ENCODE measurements around the gene ALDH1L2. TPM values are rescaled to one million over a fixed set of nuclear protein-coding genes. Genes with fewer than 3 reads are reported as not detected.

ALDH1L2 gene
- total RNA-seq (2011; cell fraction: chromatin; rRNA removed; ENCODE audit: low replicate concordance) = 16.3 and 35.6 TPM in 2 replicates
- 3.2 and 7.0 TPM in 2 replicates for total RNA-seq (2011; cell fraction: nucleolus; rRNA removed)
- 13.5 and 16.0 TPM in 2 replicates for total RNA-seq (2011; cell fraction: nucleoplasm; rRNA removed)
- 3.8 and 5.1 TPM in 2 replicates for total RNA-seq (2014; rRNA removed)
- 7.3 and 8.0 TPM in 2 replicates for total RNA-seq (2014; rRNA removed; fragmentation: Illumina TruSeq; extraction: Trizol)
- total RNA-seq (2015; rRNA removed; fragmentation: Illumina TruSeq; extraction: Trizol) = 0.60 and 1.1 TPM in 2 replicates
- total RNA-seq (2021) = 9.2 and 9.6 TPM in 2 replicates
- 1.5 and 5.9 TPM in 2 replicates for polyA plus RNA-seq (2011; rRNA removed)
- 0.37 and 3.2 TPM in 2 replicates for polyA plus RNA-seq (2011; cell fraction: cytosol; rRNA removed)
- 3.0 and 14.9 TPM in 2 replicates for polyA plus RNA-seq (2011; cell fraction: nucleus; rRNA removed)
- 2.4 and 39.4 TPM in 2 replicates for polyA plus RNA-seq (2012)
- 8.9 and 9.9 TPM in 2 replicates for polyA plus RNA-seq (2014; fragmentation: Illumina TruSeq; extraction: Trizol)
- polyA plus RNA-seq (2014; fragmentation: Nextera tagmentation; extraction: Ambion mirVana) = 1 to 10 TPM; 1.4 to 1.7 TPM
- 8.2 and 8.9 TPM in 2 replicates for polyA plus RNA-seq (2014; rRNA removed)
- 1.8 and 10.0 TPM in 2 replicates for polyA minus RNA-seq (2011; rRNA and poly(A)+ RNA removed)
- 0.76 and 1.3 TPM in 2 replicates for polyA minus RNA-seq (2011; cell fraction: cytosol; rRNA and poly(A)+ RNA removed)
- polyA minus RNA-seq (2011; cell fraction: nucleus; rRNA and poly(A)+ RNA removed) = 0.81 and 12.1 TPM in 2 replicates
- percentile 61 among the genes with signal in this experiment for Bru-seq, nascent RNA
- BruChase-seq, experiment 1, labeled RNA remaining after a 2-hour chase = percentile 81 among the genes with signal in this experiment
- BruChase-seq, experiment 2, labeled RNA remaining after a 6-hour chase = percentile 80 among the genes with signal in this experiment
- long read RNA-seq, experiment 1, partial matches to known transcripts = 1 of 7 reads
- long read RNA-seq, experiment 1, other reads (novel, unspliced or antisense) = 6 of 7 reads
- long read RNA-seq, experiment 2, partial matches to known transcripts = 0 of 2 reads
- long read RNA-seq, experiment 2, other reads (novel, unspliced or antisense) = 2 of 2 reads
- long read RNA-seq, experiment 3, partial matches to known transcripts = 0 of 1 reads
- long read RNA-seq, experiment 3, other reads (novel, unspliced or antisense) = 1 of 1 reads

DNA sequence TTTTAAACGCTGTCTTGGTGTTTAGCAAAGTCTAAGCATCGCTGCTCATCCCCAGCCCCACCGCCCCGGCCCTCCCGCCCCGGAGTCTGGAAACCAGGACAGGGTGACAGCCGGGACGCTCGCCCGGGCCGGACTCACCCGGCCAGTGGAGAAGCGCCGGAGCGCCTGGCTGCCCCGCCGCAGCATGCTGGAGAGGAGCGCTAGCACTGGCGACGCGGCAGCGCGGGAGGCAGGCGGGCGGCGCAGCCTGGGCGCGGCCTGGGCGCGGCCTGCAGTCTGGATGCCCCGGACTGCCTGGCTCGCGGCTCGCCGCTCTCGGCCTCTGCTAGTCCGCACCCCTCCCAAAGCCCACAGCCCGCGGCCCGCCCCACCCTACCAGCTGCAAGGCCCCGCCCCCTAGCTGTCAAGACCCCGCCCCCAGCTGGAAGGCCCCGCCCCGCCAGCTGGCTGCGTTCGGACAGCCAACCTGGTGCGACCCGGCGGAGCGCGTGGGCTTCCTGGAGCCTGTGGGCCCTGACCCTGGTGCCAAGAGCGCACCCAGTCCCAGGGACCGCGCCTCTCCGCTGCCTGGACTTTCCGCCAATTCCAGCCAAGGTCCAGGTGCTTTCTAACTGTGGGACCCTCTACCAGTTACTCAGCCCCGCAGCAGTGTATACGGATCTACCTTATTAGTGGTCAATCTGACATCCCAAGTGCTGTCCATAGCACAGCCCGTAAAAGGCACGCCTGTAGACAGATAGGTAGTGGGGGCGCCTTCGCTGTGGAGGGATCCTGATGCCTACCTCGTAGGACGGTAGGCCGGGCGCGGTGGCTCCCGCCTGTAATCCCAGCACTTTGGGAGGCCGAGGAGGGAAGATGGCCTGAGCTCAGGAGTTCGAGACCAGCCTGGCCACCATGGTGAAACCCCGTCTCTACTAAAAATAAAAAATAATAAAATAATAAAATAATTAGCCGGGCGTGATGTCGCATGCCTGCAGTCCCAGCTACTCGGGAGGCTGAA lies at the start of gene ALDH1L2:
ALDH1L2 (minus strand) TSS at position 208 of the 1,000 bp plus-strand sequence; CDS start at position 186, 22 bp downstream.
- no TSS peak for BruUV-seq (replicated peaks)
- no peak for FAIRE-seq
- ChIA-PET POLR2A (interaction anchor here (0.6 to 1.9 kb wide), 8 partner anchors 11 to 152 kb away, joined by 3 to 9 read pairs (median 3); no protein-coding TSS in a partner anchor), CTCF (ENCODE audit: low intra/inter-chr PET ratio) (no interaction called here)
- no peaks in the 10 kb centered on the region for H4K20me1 ChIP-seq (replicated peaks; ENCODE audit: control insufficient read depth, insufficient read depth, low read length)
- H3K4me3 ChIP-seq = peak within 1 kb of the TSS; percentile 57
- H3K4me2 ChIP-seq (ENCODE audit: insufficient read depth, low read length) = peak within 1 kb of the TSS; percentile 78
- intact Hi-C loops (cut with micrococcal nuclease) = no loop called here
- no peaks in the 10 kb centered on the region for H3K27me3 ChIP-seq (ENCODE audit: control insufficient read depth in 2 of 2, insufficient read depth in 2 of 2, low read length in 2 of 2)
- ATAC-seq = peak; percentile 96
- H3K27ac ChIP-seq (ENCODE audit: extremely low read depth, low read depth, low read length) = peak within 1 kb of the TSS; percentile 50; the same call in 2 of the 3 replicates
- peak within 1 kb of the TSS; percentile 74 to 88 for H3K9ac ChIP-seq (ENCODE audit: insufficient read depth in 1 of 2, low read depth in 2 of 2, low read length in 2 of 2)
- H2AFZ ChIP-seq (ENCODE audit: low read depth, low read length) = peak within 1 kb of the TSS; percentile 82
- no peaks in the 10 kb centered on the region for H3K9me3 ChIP-seq (replicated peaks; ENCODE audit: control insufficient read depth, insufficient read depth, low read depth, low read length)
- no peaks in the 10 kb centered on the region for H3K9me1 ChIP-seq (ENCODE audit: control insufficient read depth, insufficient read depth, low read length)
- WGBS (ENCODE audit: insufficient coverage, low coverage, missing lambda C conversion rate) = 54% methylated on average over 42 of the region's 75 CpGs
- DNase-seq (ENCODE audit: extremely low read depth in 1 of 4, low spot score in 3 of 4) = peak; percentile 71 to 86 (median 84)
- H3K36me3 ChIP-seq (ENCODE audit: control insufficient read depth, insufficient read depth, low read length) = no peaks in the 10 kb centered on the region
- peaks cover 7% of the 10 kb centered on the region; the same call in 2 of the 3 replicates for H3K79me2 ChIP-seq (ENCODE audit: control insufficient read depth, insufficient read depth, low read length)
- peaks cover 8 to 9% of the 10 kb centered on the region in 2 experiments; a peak in 4 of 5 replicates for H3K4me1 ChIP-seq (replicated peaks in 1 of 2; ENCODE audit: control insufficient read depth in 2 of 2, insufficient read depth in 2 of 2, low read length in 2 of 2)
- in situ Hi-C loops (cut with MboI) = no loop called here
- TF ChIP-seq NR4A1 (CRISPR knock-in tag; IDR thresholded peaks at IDR 0.05) (no peak), NR4A1 (tag; IDR thresholded peaks at IDR 0.05) (no peak), TBP (optimal IDR thresholded peaks at IDR 0.05; ENCODE audit: low read depth, low read length) (no peak), ZNF12 (CRISPR knock-in tag; IDR thresholded peaks at IDR 0.05) (no peak), HLTF (IDR thresholded peaks at IDR 0.05) (no peak), KLF16 (IDR thresholded peaks at IDR 0.05) (no peak), FOXP1 (CRISPR knock-in tag; IDR thresholded peaks at IDR 0.05) (no peak), CBX2 (IDR thresholded peaks at IDR 0.05; ENCODE audit: insufficient read depth, low read length, poor library complexity, severe bottlenecking) (no peak), EP400 (IDR thresholded peaks at IDR 0.05) (no peak), DMBX1 (CRISPR knock-in tag; IDR thresholded peaks at IDR 0.05; ENCODE audit: borderline replicate concordance) (no peak), HCFC1 (IDR thresholded peaks at IDR 0.05; ENCODE audit: low read depth, low read length) (no peak), ZNF436 (CRISPR knock-in tag; IDR thresholded peaks at IDR 0.05) (no peak), ZNF311 (CRISPR knock-in tag; IDR thresholded peaks at IDR 0.05) (no peak), RBFOX2 (IDR thresholded peaks at IDR 0.05; ENCODE audit: low read depth, low read length) (peak; percentile 92)
- TF ChIP-seq, protein P1, sequence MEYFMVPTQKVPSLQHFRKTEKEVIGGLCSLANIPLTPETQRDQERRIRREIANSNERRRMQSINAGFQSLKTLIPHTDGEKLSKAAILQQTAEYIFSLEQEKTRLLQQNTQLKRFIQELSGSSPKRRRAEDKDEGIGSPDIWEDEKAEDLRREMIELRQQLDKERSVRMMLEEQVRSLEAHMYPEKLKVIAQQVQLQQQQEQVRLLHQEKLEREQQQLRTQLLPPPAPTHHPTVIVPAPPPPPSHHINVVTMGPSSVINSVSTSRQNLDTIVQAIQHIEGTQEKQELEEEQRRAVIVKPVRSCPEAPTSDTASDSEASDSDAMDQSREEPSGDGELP (CRISPR knock-in tag; IDR thresholded peaks at IDR 0.05; ENCODE audit: borderline replicate concordance) = peak; percentile 93

Data from K562 (cell line).